ENCODE results near the gene HIGD2B. TPM values are rescaled to one million over a fixed set of nuclear protein-coding genes. Genes with fewer than 3 reads are reported as not detected.

HIGD2B gene
- not detected for total RNA-seq

GRCh38 chr15:72685925-72686794, at the start of gene HIGD2B, which contains the start of gene BBS4:
Gene HIGD2B, minus strand, starts transcription at chr15:72686182. Its CDS starts 9,808 bp downstream, at chr15:72676374.
Gene BBS4, plus strand, starts transcription at chr15:72686207. Its CDS starts 21 bp downstream, at chr15:72686228.
- ATAC-seq (ENCODE audit: insufficient number of reproducible peaks, low FRiP score, low read depth) (peak; percentile 79), DNase-seq (ENCODE audit: low spot score) (peak; percentile 64)
- no peak for TF ChIP-seq CTCF (IDR thresholded peaks at IDR 0.05)
- H3K4me3 ChIP-seq, result peak within 1 kb of the TSS; percentile 75
- H3K27me3 ChIP-seq (replicated peaks; ENCODE audit: insufficient read depth), result no peaks in the 10 kb centered on the region
- no peaks in the 10 kb centered on the region for H3K36me3 ChIP-seq
- peaks cover 0 to 17% of the 10 kb centered on the region in 2 donors for H3K4me1 ChIP-seq (ENCODE audit: control insufficient read depth in 1 of 2, low read depth in 2 of 2)
- H3K27ac ChIP-seq, result peak within 1 kb of the TSS; percentile 86 to 87
- H3K9me3 ChIP-seq, result no peaks in the 10 kb centered on the region

- H3K4me1 ChIP-seq (ENCODE audit: control insufficient read depth in 1 of 2, low read depth in 2 of 2), result no peaks in the 10 kb centered on the region
- H3K4me3 ChIP-seq, result no peak overlapping the region
- no peaks in the 10 kb centered on the region for H3K27me3 ChIP-seq (replicated peaks; ENCODE audit: insufficient read depth)
- DNase-seq (ENCODE audit: low spot score), result no peak
- H3K9me3 ChIP-seq, result no peaks in the 10 kb centered on the region
- H3K27ac ChIP-seq, result no peak overlapping the region
- TF ChIP-seq CTCF (IDR thresholded peaks at IDR 0.05), result no peak
- peaks cover 42% of the 10 kb centered on the region for H3K36me3 ChIP-seq
- ATAC-seq (ENCODE audit: insufficient number of reproducible peaks, low FRiP score, low read depth), result no peak
These were observed 49.1 kb upstream of the HIGD2B start for GRCh38 chr15:72735111-72735510.

- no peak for TF ChIP-seq CTCF (IDR thresholded peaks at IDR 0.05)
- Histone ChIP-seq H3K27ac (no peak overlapping the region), H3K36me3 (peaks cover 32% of the 10 kb centered on the region), H3K9me3 (no peaks in the 10 kb centered on the region), H3K4me3 (no peak overlapping the region), H3K4me1 (ENCODE audit: control insufficient read depth in 1 of 2, low read depth in 2 of 2) (no peaks in the 10 kb centered on the region), H3K27me3 (replicated peaks; ENCODE audit: insufficient read depth) (no peaks in the 10 kb centered on the region)
- DNase-seq (ENCODE audit: low spot score), result no peak
- no peak for ATAC-seq (ENCODE audit: insufficient number of reproducible peaks, low FRiP score, low read depth)
These were observed 48.2 kb upstream of the HIGD2B start for GRCh38 chr15:72733941-72734738.

GRCh38 chr15:72732516-72732915, 46.5 kb upstream of the HIGD2B start:
- no peak overlapping the region for H3K4me3 ChIP-seq
- no peak for ATAC-seq (ENCODE audit: insufficient number of reproducible peaks, low FRiP score, low read depth)
- H3K27me3 ChIP-seq (replicated peaks; ENCODE audit: insufficient read depth), result no peaks in the 10 kb centered on the region
- peaks cover 21% of the 10 kb centered on the region for H3K36me3 ChIP-seq
- no peak for TF ChIP-seq CTCF (IDR thresholded peaks at IDR 0.05)
- no peaks in the 10 kb centered on the region for H3K4me1 ChIP-seq (ENCODE audit: control insufficient read depth in 1 of 2, low read depth in 2 of 2)
- no peaks in the 10 kb centered on the region for H3K9me3 ChIP-seq
- no peak for DNase-seq (ENCODE audit: low spot score)
- no peak overlapping the region for H3K27ac ChIP-seq

- H3K9me3 ChIP-seq, result no peaks in the 10 kb centered on the region
- H3K4me1 ChIP-seq (ENCODE audit: control insufficient read depth in 1 of 2, low read depth in 2 of 2), result no peaks in the 10 kb centered on the region
- ATAC-seq (ENCODE audit: insufficient number of reproducible peaks, low FRiP score, low read depth), result no peak
- TF ChIP-seq CTCF (IDR thresholded peaks at IDR 0.05), result no peak
- no peak overlapping the region for H3K4me3 ChIP-seq
- H3K27me3 ChIP-seq (replicated peaks; ENCODE audit: insufficient read depth), result no peaks in the 10 kb centered on the region
- H3K36me3 ChIP-seq, result peaks cover 17% of the 10 kb centered on the region
- no peak for DNase-seq (ENCODE audit: low spot score)
- no peak overlapping the region for H3K27ac ChIP-seq
These were observed 46.1 kb upstream of the HIGD2B start for GRCh38 chr15:72732086-72732485.

All from thoracic aorta (tissue), 2 donors.